GM12873 (cell line): Measurements from ENCODE around the gene DPM1.

Experiments used
- TF ChIP-seq, protein P1 (sequence below): IDR thresholded peaks from 2 replicates; pipeline ENCODE4 v1.5.1; 2012; ENCODE audit warnings: low read depth, mild to moderate bottlenecking, moderate library complexity, low read length, control low read depth; ENCODE audit not compliant: insufficient read depth; ENCODE audit errors: missing control alignments

The DPM1 gene

DNA sequence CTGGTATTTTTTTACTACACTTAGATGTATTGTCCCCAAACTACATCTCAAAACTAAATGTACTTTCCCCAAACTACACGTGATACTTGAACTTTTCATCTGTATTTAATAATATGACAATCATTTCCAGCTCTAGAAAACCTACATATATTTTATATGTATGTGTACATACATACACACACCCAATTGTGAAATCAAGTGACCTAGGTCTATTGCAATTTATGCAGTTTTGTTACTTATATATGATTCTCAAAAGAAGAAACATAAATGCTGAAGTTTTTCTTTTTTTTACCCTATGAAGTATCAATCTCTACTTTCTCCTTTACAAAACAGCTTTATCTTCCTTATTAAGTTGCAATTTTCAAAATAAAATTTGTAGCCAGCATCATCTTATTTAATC lies 31.8 kb downstream of the DPM1 start:
- TF ChIP-seq, protein P1, sequence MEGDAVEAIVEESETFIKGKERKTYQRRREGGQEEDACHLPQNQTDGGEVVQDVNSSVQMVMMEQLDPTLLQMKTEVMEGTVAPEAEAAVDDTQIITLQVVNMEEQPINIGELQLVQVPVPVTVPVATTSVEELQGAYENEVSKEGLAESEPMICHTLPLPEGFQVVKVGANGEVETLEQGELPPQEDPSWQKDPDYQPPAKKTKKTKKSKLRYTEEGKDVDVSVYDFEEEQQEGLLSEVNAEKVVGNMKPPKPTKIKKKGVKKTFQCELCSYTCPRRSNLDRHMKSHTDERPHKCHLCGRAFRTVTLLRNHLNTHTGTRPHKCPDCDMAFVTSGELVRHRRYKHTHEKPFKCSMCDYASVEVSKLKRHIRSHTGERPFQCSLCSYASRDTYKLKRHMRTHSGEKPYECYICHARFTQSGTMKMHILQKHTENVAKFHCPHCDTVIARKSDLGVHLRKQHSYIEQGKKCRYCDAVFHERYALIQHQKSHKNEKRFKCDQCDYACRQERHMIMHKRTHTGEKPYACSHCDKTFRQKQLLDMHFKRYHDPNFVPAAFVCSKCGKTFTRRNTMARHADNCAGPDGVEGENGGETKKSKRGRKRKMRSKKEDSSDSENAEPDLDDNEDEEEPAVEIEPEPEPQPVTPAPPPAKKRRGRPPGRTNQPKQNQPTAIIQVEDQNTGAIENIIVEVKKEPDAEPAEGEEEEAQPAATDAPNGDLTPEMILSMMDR, result no peak

DNA sequence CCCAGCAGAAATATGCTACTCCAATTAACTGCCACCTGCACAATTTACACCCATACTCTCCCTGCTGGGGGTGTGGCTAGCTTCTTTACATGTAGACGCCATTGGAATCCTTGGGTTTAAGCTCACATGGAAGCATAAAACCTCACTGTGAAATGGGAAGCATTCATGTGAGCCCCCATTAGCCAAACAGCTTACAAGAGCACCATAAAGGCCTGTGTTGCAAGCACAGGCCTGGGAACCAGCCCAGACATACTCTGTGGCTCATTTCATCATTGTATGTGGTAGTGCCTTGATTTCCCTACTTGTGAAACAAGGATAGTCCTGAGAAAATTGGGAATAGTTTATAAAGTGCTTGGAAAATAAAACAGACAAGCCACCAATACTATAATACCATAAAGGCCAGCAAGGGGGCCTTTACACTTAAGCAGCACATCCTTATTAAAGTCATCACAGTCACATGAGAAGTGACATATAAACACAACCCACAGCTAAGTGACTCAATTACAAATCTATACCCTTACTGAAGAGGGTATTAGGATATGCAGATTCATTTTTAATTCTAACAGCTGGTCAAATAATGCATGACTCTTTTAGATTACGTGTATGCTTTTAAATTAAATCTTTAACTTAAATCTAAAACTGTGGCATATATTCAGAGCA lies 33.9 kb downstream of the DPM1 start:
- TF ChIP-seq, protein P1, result no peak

DNA sequence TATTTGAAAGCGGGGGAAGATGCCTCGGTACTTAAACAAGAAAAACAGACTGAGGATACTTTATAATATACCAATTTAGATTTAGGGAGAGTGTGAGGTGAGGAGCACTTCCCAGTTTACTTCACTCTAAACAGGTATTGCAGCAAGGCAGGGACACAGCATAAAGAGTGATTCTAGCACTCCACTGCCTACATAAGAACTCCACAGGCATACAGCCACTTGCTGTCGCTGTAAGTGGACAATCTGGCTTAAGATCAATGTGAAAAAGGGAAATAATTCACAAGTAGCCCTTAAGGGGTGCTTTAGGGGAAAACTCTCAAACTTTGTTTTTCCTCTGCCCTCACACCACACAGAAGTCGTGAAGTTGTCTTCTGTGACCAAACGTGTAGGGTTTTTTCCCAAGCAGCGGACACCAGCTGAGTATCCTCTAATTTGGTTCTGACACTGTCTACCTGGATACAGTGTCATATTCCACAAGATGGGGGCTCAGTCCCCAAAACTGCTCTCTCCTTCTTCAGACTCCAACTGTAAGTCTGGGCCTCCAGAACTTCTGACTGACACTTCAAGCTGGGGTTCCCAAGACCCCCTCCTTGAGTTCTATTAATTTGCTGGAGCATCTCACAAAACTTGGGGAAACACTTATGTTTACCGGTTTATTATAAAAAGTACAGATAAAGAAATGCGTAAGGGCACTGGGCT lies 36.4 kb downstream of the DPM1 start:
- TF ChIP-seq, protein P1, result no peak

DNA sequence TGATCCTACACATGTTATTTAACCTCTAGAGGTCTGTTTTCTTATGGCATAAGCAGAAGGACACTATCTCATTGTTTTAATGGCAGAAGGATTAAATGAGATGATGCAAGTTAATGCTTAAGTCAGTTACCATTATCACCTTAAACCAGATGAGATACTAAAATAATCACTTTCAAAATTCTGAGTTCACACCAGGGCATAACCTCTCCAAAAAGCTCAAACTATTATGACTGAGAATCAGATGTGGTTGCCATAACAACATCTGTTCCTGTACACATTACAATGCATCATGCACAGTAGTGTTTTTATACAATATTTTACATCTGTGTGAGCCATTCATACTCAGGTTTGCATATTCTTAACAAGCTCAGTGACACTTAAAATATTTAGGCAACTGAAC lies 37.3 kb downstream of the DPM1 start:
- TF ChIP-seq, protein P1, result no peak

DNA sequence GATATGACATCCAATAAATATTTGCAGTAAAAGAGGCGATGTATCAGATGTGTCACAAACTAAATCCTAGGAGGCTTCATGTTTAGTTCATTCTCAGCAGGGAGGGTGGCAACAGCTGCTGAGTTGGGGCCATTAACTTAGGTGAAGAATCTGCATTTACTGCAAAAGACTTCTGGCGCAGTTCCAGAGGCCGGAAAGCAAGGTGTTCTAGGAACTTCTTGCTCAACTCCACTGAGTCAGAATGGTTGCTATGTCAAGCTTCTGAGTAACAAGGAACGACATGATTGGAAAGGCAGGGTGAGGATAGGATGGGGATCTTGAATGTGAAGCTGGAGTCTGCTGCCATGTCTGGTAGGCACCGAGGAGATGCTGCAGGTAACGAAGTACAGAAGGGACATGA lies 38.8 kb downstream of the DPM1 start:
- TF ChIP-seq, protein P1, result no peak

DNA sequence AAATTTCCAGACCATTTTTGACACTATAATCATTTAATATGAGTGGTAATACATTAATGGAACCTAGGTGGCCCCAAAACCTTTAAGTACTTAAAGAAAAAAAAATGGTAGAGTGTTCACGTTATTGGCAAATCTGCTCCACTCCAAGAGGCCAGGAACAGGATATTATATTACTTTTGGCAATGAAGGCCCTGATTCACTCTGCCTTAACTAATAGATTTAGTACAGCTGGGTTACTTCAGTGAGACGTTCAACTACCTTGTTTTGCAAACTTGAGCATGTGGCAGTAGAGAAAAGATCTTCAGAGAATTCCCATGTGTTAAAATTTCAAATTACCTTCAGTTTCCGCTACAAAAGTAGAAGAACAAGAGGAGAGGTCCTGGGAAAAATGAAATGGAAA lies 39.9 kb downstream of the DPM1 start:
- TF ChIP-seq, protein P1, result no peak

DNA sequence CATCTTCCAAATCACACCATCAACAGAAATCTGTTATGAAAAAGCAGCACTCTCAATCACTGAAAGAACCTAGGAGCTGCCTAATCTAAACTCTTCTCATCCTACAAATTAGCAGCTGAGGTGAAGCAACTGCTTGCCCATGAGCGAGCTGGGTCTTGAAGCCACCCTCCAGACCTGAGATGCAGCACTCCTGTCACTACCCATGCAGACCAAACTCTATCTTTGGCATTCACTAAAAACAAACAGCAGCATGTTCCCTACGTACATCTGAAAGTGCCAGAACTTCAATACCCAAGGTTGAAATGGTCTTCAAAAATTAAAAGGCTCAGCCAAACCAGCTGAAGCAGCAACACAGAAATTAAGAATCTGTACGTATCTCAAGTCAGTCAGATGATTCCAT lies 41.4 kb downstream of the DPM1 start:
- TF ChIP-seq, protein P1, result no peak
